ENCODE data around the gene MAP2K7.

The MAP2K7 gene

DNA sequence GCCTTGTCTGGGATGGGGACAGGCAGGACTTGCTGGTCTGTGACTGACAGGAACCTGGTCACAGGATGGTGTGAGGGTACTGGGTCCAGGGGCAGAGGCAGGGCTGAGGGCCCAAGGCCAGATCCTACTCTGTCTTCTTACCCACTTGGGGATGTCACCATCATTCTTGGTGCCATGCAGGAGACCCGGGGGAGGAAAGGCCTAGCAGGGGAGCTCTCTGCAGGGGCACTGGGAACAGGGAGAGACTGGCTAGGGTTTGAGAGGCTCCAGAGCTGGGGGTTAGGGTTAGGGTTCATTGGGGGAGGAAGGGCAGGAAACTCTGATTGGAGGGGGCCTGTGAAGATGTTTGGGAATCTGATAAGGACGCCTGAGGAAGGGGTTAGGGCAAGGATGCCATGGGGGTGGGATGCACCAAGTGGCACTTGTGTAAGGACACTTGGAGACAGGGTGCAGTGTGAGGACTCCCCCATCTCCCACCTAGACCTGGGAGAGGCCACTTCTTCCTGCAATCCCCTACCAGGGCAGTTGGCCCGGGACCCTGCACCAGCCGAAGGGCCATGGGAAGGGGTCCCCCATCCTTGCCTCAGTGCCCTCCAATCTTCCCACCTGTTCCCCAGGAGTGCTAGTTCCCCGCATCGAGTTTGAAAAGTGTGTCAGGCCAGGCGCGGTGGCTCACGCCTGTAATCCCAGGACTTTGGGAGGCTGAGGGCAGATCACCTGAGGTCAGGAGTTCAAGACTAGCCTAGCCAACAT lies 36.4 kb upstream of the MAP2K7 start:
- no peak for DNase-seq

GRCh38 chr19:7868326-7868670 lies 35.4 kb upstream of the MAP2K7 start:
- DNase-seq: peak; percentile 27

GRCh38 chr19:7868671-7869452 lies 34.8 kb upstream of the MAP2K7 start:
- DNase-seq: peak; percentile 84

DNA sequence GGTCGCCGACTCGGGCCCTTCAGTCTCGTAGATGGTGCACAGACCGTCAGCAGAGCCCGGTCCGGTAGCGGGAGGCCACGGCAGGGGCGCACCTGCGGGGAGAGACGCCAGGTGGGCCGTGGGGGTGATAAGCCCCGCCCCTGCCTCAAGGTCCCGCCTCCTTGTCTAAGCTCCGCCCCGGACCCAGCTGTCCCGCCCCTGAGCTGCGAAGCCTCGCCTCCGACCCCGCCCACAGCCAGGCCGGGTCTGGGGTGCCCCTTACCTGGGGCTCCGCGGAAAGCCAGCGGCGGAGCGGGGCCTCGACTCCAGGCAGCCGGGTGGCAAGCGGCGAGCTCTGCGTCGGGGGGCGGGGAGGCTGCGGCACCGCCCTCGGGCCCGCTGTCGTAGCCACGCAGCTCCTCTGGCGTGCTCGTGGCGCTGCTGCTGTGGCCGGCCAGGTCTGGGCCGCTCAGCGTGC lies 34.2 kb upstream of the MAP2K7 start:
- peak; percentile 79 for DNase-seq

DNA sequence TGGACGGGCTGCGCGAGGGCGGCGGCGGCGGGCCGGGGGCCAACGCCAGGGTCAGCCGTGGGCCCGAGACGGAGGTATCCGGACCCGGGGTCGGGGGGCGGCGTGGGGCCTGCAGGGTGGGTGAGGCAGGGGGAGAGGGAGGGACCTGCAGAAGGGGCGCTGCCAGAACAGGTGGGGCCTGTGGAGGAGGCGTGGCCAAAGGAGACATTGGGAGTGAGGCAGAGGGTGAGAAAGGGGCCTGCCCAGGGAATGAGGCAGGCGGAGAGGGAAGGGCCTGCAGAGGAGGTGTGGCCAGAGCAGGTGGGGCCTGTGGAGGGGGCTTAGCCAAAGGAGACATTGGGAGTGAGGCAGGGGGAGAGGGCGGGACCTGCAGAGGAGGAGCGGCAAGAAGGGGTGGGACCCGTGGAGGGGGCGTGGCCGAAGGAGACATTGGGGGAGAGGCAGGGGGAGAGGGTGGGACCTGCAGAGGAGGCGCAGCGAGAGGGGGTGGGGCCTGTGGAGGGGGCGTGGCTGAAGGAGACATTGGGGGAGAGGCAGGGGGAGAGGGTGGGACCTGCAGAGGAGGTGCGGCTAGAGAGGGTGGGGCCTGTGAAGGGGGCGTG lies 33.7 kb upstream of the MAP2K7 start:
- DNase-seq: peak; percentile 55

- peak; percentile 44 for DNase-seq
Measured at GRCh38 chr19:7870571-7871436, 32.9 kb upstream of the MAP2K7 start.

- DNase-seq: peak; percentile 79
Measured at GRCh38 chr19:7871437-7872305, 32.0 kb upstream of the MAP2K7 start.

DNA sequence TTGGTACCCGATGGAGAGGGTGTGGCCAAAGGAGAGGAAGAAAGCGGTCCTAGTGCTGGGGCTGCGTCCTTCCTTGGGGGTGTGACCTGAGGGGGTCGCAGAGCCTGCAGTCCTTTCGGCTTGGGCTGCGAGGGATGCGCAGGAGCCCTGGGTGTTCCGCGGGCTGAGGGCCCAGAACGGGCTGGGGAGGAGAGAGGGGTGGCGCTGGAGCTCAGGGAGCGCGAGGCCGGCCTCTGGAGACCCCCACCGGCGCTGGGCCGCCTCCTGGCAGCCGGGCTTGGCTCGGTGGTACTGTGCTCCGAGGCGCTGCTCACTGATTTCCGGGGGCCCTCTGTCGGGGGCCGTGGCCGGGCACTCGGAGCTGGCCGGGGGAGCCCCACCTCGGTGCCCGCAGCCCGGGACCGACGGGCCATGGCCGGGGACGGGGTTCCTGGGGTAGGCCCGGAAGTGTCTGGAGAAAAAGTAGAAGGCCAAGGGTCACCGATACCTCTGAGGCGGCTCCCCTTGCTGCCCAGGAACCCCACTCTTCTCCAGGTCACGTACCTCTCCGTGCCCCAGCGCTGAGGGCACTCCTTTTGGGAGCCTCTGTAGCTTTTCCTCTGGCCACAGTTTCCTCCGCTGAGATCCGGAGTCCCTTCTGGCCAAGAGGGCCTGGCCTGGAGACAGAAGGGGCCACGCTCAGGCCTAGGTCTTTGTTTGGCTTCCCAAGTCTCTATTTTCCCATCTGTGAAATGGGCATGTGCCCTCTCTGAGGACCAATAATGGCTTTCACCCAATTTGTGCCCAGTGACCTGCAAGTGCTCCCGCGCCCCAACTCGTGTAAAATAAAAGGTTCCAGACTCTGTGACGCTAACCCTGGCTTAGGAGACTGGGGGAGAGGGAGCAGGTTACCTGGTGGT lies 31.1 kb upstream of the MAP2K7 start:
- DNase-seq: no peak

DNA sequence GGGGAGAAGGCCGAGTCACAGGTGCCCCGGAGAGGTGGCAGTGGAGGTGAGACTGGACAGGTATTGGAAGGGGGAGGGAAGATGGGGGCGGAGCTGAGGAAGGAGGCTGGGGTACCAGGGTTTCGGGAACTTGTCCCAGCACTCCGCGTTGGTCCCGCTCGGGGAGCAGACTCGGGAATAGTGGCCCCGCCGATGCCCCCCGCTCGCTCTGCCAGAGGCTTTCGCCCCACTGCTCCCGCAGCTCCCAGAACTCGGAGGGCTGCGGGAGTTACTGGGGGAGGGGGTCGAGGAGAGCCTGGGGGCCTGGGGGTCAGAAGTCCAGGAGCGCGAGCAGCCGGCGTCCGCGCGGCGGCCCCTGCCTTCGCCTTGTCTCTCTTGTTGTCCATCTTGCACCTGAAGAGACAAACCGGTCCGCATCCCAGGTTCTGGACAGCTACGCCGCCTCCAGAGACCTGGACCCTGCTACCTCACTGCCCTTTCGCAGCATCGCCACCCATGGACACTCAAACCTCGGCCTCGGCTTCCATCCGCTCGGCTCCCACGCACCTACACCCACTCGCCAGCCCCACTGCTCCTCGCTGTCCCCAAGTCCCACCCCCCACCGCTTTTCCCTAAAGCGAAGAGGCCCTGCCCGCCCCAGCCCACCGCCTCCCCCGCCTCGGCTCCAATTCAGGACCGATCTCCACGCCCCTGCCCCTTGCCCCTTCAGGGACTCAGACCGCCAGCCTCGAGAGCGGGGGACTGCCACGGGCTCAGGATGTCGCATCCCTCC lies 30.2 kb upstream of the MAP2K7 start:
- DNase-seq: no peak

DNA sequence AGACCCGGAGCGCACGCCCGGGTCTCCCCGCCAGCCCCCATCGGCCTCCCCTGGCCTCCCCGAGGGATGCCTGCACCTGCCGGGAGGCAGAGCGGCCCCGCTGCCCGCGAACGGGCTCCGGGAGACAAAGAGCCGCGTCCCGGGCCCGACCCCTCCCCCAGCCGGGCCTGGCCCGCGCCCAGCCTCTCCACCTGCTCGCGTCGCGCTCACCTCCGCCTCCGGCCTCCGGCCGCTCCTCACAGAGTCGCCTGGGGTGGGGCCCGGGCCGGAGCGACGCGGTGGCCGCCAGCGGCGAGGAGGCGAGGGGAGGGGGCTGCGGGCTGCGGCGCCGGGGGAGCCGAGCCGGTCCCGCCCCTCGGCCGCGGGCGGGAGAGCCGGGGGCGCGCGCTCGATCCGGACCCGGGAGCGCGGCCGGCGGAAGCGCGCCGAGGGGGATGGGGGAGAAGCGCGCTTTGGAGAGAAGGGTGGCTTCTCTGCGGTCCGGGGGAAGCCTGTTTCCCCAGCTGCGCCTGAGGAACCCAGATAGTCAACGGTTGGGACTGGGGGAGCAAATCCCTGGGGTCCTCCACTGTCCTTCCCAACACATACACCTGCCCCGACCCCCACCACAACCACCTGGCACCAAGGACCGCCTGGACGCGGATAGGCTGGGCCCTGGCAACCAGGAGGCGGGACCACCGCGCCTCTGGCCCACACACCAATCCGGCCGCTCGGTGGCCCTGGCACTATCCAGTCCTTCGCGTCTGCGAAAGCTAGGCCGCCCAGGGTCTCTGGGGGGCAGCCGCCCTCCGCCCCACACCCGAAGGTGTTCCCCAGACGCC lies 29.4 kb upstream of the MAP2K7 start, which contains the start of gene PRR36:
Gene PRR36 (minus strand): TSS at position 315 of the 821 bp plus-strand sequence. CDS start 701 bp downstream, outside the sequence.
- peak; percentile 21 for DNase-seq

GRCh38 chr19:7874897-7875273 lies 28.8 kb upstream of the MAP2K7 start:
- DNase-seq: no peak

DNA sequence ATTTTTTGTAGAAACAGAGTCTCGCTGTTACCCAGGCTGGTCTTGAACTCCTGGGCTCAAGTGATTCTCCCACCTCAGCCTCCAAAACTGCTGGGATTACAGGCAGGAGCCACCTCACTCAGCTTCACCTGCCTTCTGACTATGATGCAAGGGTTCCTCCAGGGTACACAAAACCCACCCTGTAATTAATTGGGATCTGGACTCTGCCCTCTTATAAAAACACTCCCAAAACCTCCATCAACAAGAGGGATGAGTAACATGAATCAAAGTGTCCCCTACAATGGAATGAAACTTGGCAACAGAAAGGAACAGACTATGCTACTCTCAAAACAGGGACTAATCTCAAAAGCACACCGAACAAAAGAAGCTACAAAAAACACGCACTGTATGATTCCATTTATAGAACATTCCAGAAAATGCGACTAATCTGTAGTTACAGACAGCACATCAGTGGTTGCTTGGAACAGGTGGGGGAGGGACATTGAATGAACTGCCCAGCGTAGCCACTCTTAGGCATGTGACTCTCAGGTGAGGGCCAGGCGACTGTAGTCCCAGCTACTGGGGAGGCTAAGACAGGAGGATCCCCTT lies 26.3 kb upstream of the MAP2K7 start:
- no peak for DNase-seq

DNA sequence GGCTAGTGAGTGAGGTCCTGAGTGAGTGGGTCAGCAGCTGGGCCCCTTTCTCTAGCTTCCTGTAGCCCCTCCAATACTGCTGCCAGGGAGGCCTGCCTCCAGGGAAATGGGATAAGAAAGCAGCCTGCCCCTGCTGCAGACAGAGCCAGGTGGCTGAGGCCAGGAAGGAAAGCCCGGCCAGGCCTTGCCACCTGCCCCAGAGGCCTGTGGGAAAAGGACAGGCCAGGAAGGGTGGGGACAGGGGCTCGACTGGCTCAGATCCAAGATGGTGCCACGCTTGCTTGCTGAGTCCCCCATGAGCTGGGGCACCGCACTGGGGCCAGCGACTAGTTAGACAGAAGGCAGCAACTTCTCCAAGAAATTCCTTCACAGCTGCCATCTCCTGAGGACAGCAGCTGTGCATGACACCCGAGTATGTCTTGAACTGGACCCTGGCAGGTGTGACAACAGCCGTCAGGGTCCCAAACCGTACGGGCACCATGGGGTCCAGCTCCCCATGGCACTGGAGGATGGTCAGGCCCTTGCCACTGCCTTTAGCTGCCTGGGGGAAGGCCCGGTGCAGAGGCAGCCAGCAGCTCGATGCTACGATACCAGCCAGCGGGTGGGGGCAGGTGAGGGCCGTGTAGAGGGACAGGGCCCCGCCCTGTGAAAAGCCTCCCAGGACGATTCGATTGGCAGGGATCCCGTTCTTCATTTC lies 24.4 kb upstream of the MAP2K7 start:
- DNase-seq: no peak

DNA sequence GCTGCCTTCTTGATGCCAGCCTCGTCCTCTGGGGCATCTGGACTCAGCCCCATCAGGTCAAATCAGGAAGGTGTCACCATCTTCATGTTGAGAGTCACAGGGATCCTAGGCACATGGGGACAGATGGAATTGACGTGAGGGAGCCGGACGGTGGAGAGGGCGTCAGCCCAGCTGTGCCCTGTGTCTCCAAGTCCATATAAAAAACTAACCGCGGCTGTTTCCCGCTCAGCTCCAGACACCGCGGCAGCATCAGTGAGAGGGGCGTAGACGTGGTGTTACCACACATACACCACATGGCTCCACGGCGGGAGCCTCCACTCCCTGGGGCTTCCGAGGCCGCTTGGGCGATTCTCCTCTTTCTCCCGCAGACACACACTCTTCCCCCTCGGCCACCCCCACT lies 23.8 kb upstream of the MAP2K7 start:
- DNase-seq: no peak

DNA sequence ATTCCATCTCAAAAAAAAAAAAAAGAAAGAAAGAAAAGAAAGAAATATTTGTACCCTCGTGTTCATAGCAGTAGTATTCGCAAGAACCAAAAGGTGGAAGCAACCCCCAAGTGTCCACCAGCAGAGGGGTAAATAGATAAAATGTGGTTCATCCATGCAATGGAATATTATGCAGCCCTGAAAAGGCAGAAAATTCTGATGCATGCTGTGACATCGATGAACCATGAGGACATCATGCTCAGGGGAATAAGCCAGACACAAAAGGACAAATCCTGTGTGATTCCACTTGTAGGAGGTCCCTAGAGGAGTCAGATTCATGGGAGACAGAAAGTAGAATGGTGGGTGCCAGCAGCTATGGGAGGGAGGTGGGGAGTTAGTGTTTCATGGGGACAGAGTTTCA lies 21.8 kb upstream of the MAP2K7 start:
- DNase-seq: no peak

- no peak for DNase-seq
Measured at GRCh38 chr19:7883105-7883504, 20.6 kb upstream of the MAP2K7 start.

DNA sequence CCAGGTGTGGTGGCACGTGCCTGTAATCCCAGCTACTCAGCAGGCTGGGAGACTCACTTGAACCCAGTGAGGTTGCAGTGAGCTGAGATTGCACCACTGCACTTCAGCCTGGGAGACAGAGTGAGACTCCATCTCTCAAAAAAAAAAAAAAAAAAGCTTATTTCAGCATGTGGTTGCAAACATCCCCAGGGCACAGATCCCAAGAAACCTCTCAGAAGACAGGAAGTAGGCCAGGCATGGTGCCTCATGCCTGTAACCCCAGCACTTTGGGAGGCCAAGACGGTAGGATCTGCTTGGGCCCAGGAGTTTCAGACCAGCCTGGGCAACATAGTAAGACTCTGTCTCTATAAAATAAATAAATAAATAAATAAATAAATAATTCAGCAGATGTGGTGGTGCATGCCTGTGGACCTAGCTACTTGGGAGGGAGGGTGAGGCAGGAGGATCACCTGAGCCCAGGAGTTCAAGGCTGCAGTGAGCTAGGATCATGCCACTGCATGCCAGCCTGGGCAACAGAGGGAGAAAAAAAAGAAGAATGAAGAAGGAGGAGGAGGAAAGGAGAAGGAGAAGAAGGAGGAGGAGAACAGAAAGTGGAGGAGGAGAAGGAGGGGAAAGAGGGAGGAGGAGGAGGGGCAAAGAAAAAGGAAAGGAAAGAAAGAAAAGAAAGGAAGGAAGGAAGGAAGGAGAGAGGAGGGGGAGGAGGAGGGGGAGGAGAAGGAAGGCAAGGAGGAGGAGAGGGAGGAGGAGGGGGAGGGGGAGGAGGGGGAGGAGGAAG lies 19.7 kb upstream of the MAP2K7 start:
- no peak for DNase-seq

All from activated naive CD4-positive, alpha-beta T cell treated with Interleukin-2 at 50 U/mL for 16 hours (primary cell).